Breast epithelium (tissue), 4 donors: ENCODE measurements around the gene NUDT17. TPM values are rescaled to one million over a fixed set of nuclear protein-coding genes. Genes with fewer than 3 reads are reported as not detected.

ENCODE experiments used
- DNase-seq, 2 donors: peaks; one replicate each; pipeline ENCODE4 v3.0.0-alpha.2; 2019; ENCODE audit warnings: low spot score in 2 of 2
- H3K27ac ChIP-seq, 2 donors: fragments of 200-600 bp; sonication (generic) in 1 of 2; one replicate each; pipeline ENCODE4 v1.5.1; 2016 to 2019; ENCODE audit warnings: mild to moderate bottlenecking in 1 of 2
- H3K27me3 ChIP-seq, 2 donors: fragments of 200-600 bp; sonication (generic) in 1 of 2; one replicate each; pipeline versions ENCODE4 v1.5.1 to v1.6.0; 2017 to 2019; ENCODE audit warnings: control low read depth in 1 of 2, mild to moderate bottlenecking in 1 of 2
- H3K36me3 ChIP-seq: fragments of 200-600 bp; one replicate; pipeline ENCODE4 v1.5.1; 2019
- H3K4me1 ChIP-seq, 2 donors: fragments of 200-600 bp; sonication (generic); one replicate each; pipeline ENCODE4 v1.5.1; 2016 to 2019; ENCODE audit warnings: control low read depth in 1 of 2
- H3K4me3 ChIP-seq, 3 donors: fragments of 200-600 bp; sonication (generic); 1 replicate in 2 of 3; 2 replicates in 1 of 3; pipeline ENCODE4 v1.5.1; 2016 to 2019; ENCODE audit warnings: mild to moderate bottlenecking in 3 of 3, moderate library complexity in 2 of 3
- H3K9me3 ChIP-seq, 2 donors: fragments of 200-600 bp; sonication (generic) in 1 of 2; one replicate each; pipeline ENCODE4 v1.5.1; 2016 to 2019; ENCODE audit warnings: control low read depth in 1 of 2
- POLR2A ChIP-seq: fragments of 450-650 bp; IDR thresholded peaks from one replicate; pipeline ENCODE4 v1.6.1; 2016; ENCODE audit warnings: antibody characterized with exemption, mild to moderate bottlenecking, moderate library complexity
- POLR2AphosphoS5 ChIP-seq, 3 donors: sonication (generic); formaldehyde crosslinking; IDR thresholded peaks; one replicate each; pipeline ENCODE4 v1.6.1; 2017; ENCODE audit warnings: antibody characterized with exemption in 3 of 3
- intact Hi-C: fragments of 100-400 bp; cut with DNase I; formaldehyde crosslinking; loops from one replicate; pipeline ENCODE4 v1.15.1; 2023; ENCODE audit warnings: low total_unique reads
- total RNA-seq, 3 donors: library from RNA; depleted of rRNA; stranded (reverse); fragments of >200 nt; gene quantifications; one replicate each; pipeline ENCODE4 v1.1.0, GENCODE V29; 2016
- TF ChIP-seq, protein P1 (sequence below), 3 donors: fragments of 450-650 bp; IDR thresholded peaks; one replicate each; pipeline ENCODE4 v1.5.1; 2016 to 2017; ENCODE audit warnings: antibody characterized with exemption in 3 of 3, mild to moderate bottlenecking in 3 of 3, moderate library complexity in 3 of 3

NUDT17 gene, protein sequence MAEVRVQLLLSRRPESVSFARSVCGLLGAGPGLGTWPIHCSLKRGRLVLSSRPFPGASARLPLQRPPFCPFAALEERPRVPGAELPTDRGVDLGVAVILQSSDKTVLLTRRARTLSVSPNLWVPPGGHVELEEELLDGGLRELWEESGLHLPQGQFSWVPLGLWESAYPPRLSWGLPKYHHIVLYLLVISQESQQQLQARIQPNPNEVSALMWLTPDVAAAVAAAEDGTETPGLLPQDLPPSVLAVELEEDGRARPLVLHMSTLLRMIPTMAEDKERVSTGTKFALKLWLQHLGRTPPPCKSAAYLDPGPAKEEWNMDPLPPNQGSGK
- total RNA-seq, result 1 to 10 TPM; 2.5 to 4.0 (median 3.3) TPM

GRCh38 chr1:145845514-145846161, at the start of gene NUDT17:
Gene NUDT17, plus strand, starts transcription at chr1:145845630. Its CDS starts 11 bp downstream, at chr1:145845641.
- no peaks in the 10 kb centered on the region for H3K27me3 ChIP-seq
- H3K36me3 ChIP-seq, result peaks cover 22% of the 10 kb centered on the region
- TF ChIP-seq, protein P1, sequence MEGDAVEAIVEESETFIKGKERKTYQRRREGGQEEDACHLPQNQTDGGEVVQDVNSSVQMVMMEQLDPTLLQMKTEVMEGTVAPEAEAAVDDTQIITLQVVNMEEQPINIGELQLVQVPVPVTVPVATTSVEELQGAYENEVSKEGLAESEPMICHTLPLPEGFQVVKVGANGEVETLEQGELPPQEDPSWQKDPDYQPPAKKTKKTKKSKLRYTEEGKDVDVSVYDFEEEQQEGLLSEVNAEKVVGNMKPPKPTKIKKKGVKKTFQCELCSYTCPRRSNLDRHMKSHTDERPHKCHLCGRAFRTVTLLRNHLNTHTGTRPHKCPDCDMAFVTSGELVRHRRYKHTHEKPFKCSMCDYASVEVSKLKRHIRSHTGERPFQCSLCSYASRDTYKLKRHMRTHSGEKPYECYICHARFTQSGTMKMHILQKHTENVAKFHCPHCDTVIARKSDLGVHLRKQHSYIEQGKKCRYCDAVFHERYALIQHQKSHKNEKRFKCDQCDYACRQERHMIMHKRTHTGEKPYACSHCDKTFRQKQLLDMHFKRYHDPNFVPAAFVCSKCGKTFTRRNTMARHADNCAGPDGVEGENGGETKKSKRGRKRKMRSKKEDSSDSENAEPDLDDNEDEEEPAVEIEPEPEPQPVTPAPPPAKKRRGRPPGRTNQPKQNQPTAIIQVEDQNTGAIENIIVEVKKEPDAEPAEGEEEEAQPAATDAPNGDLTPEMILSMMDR (IDR thresholded peaks at IDR 0.05), result peak; percentile 43 to 91 (median 91)
- TF ChIP-seq POLR2AphosphoS5 (IDR thresholded peaks at IDR 0.05) (peak in 2 of 3 donors; percentile 35 to 43), POLR2A (no peak)
- peak; percentile 59 to 75 for DNase-seq
- no peaks in the 10 kb centered on the region for H3K9me3 ChIP-seq
- intact Hi-C loops, result no loop called here
- peak within 1 kb of the TSS; percentile 50 to 68 (median 58) for H3K4me3 ChIP-seq
- no peaks in the 10 kb centered on the region for H3K4me1 ChIP-seq
- H3K27ac ChIP-seq, result peak within 1 kb of the TSS; percentile 74 to 82

GRCh38 chr1:145796753-145797152, 48.7 kb upstream of the NUDT17 start:
- no peaks in the 10 kb centered on the region for H3K4me1 ChIP-seq
- intact Hi-C loops, result no loop called here
- no peak for DNase-seq
- H3K4me3 ChIP-seq, result no peak overlapping the region
- H3K27me3 ChIP-seq, result no peaks in the 10 kb centered on the region
- TF ChIP-seq, protein P1 (IDR thresholded peaks at IDR 0.05), result no peak
- TF ChIP-seq POLR2AphosphoS5 (IDR thresholded peaks at IDR 0.05), result no peak
- no peak for TF ChIP-seq POLR2A
- H3K36me3 ChIP-seq, result no peaks in the 10 kb centered on the region
- H3K9me3 ChIP-seq, result peaks cover 5 to 6% of the 10 kb centered on the region in 2 donors
- H3K27ac ChIP-seq, result no peak overlapping the region

GRCh38 chr1:145799806-145800205, 45.6 kb upstream of the NUDT17 start:
- H3K4me1 ChIP-seq, result no peaks in the 10 kb centered on the region
- intact Hi-C loops, result no loop called here
- no peaks in the 10 kb centered on the region for H3K27me3 ChIP-seq
- no peak overlapping the region for H3K27ac ChIP-seq
- no peak overlapping the region for H3K4me3 ChIP-seq
- DNase-seq, result no peak
- H3K36me3 ChIP-seq, result no peaks in the 10 kb centered on the region
- TF ChIP-seq POLR2AphosphoS5 (IDR thresholded peaks at IDR 0.05) (no peak), POLR2A (no peak)
- TF ChIP-seq, protein P1 (IDR thresholded peaks at IDR 0.05), result no peak
- H3K9me3 ChIP-seq, result peaks cover 5 to 6% of the 10 kb centered on the region in 2 donors

GRCh38 chr1:145804235-145805045, 41.0 kb upstream of the NUDT17 start:
- intact Hi-C loops, result no loop called here
- Histone ChIP-seq H3K9me3 (no peaks in the 10 kb centered on the region), H3K4me3 (no peak overlapping the region), H3K27me3 (no peaks in the 10 kb centered on the region), H3K27ac (no peak overlapping the region), H3K36me3 (no peaks in the 10 kb centered on the region), H3K4me1 (no peaks in the 10 kb centered on the region)
- DNase-seq, result no peak
- no peak for TF ChIP-seq POLR2A
- TF ChIP-seq, protein P1 (IDR thresholded peaks at IDR 0.05), result no peak
- no peak for TF ChIP-seq POLR2AphosphoS5 (IDR thresholded peaks at IDR 0.05)
